T-helper 17 cell (primary cell): Measurements from ENCODE around the gene LSAMP. TPM values are rescaled to one million over a fixed set of nuclear protein-coding genes. Genes with fewer than 3 reads are reported as not detected.
"Not testable (repeated sequence)": the region's sequence is repeated elsewhere in the genome, so short reads cannot be mapped to it uniquely, and the experiment has no call there.

Source experiments
- ATAC-seq: fragments of 150-1000 bp; cut with Tn5 transposase; 2 replicates; pipeline ENCODE4 v1.10.0; 2021; ENCODE audit warnings: mild to moderate bottlenecking, moderate library complexity
- DNase-seq, 3 donors: peaks; one replicate each; pipeline versions ENCODE4 v3.0.0 to v3.0.0-alpha.2; 2020 to 2021
- H3K9me3 ChIP-seq: one replicate; pipeline ENCODE4 v1.7.0; 2013; ENCODE audit warnings: low read length, mild to moderate bottlenecking; ENCODE audit not compliant: control insufficient read depth, poor library complexity, severe bottlenecking
- H3K27ac Mint-ChIP-seq: one replicate; pipeline ENCODE4 v1.8.0; 2022; ENCODE audit warnings: mild to moderate bottlenecking, moderate library complexity, mixed read lengths
- H3K27me3 Mint-ChIP-seq: one replicate; pipeline ENCODE4 v1.8.0; 2022; ENCODE audit warnings: mixed read lengths
- H3K36me3 Mint-ChIP-seq: one replicate; pipeline ENCODE4 v1.8.0; 2022; ENCODE audit warnings: low read depth, mixed read lengths
- H3K4me1 Mint-ChIP-seq: one replicate; pipeline ENCODE4 v1.8.0; 2022; ENCODE audit warnings: mild to moderate bottlenecking, mixed read lengths
- H3K4me3 Mint-ChIP-seq: one replicate; pipeline ENCODE4 v1.8.0; 2022; ENCODE audit warnings: mild to moderate bottlenecking, moderate library complexity, mixed read lengths
- total RNA-seq, 4 donors: library from RNA in 2 of 4; stranded (reverse) in 2 of 4; gene quantifications; one replicate each; pipeline ENCODE4 v1.2.3 and lab custom pipeline; 2022 to 2026

The LSAMP gene
- total RNA-seq, 2 donors from 2014 or later, result not detected

GRCh38 chr3:115789481-115789880 is 655.8 kb downstream of the LSAMP start:
- DNase-seq, result no peak
- no peak for ATAC-seq
- no peak overlapping the region for H3K27ac Mint-ChIP-seq
- H3K36me3 Mint-ChIP-seq, result no peaks in the 10 kb centered on the region
- peaks cover 33% of the 10 kb centered on the region for H3K4me1 Mint-ChIP-seq
- no peak overlapping the region for H3K4me3 Mint-ChIP-seq
- no peaks in the 10 kb centered on the region for H3K27me3 Mint-ChIP-seq
- H3K9me3 ChIP-seq, result no peaks in the 10 kb centered on the region

- no peaks in the 10 kb centered on the region for H3K9me3 ChIP-seq
- peaks cover 35% of the 10 kb centered on the region for H3K4me1 Mint-ChIP-seq
- H3K36me3 Mint-ChIP-seq, result no peaks in the 10 kb centered on the region
- no peak overlapping the region for H3K4me3 Mint-ChIP-seq
- H3K27ac Mint-ChIP-seq, result peak overlapping the region; percentile 32
- ATAC-seq (no peak), DNase-seq (no peak)
- H3K27me3 Mint-ChIP-seq, result no peaks in the 10 kb centered on the region
These were observed 656.3 kb downstream of the LSAMP start for GRCh38 chr3:115788921-115789470.

- ATAC-seq, result no peak
- H3K27me3 Mint-ChIP-seq, result no peaks in the 10 kb centered on the region
- DNase-seq, result no peak
- H3K4me3 Mint-ChIP-seq, result no peak overlapping the region
- peaks cover 27% of the 10 kb centered on the region for H3K4me1 Mint-ChIP-seq
- H3K27ac Mint-ChIP-seq, result no peak overlapping the region
- H3K36me3 Mint-ChIP-seq, result no peaks in the 10 kb centered on the region
- no peaks in the 10 kb centered on the region for H3K9me3 ChIP-seq
These were observed 657.5 kb downstream of the LSAMP start for GRCh38 chr3:115787818-115788217.

- no peaks in the 10 kb centered on the region for H3K36me3 Mint-ChIP-seq
- H3K27ac Mint-ChIP-seq, result peak overlapping the region; percentile 91
- no peaks in the 10 kb centered on the region for H3K27me3 Mint-ChIP-seq
These were observed 659.5 kb downstream of the LSAMP start for GRCh38 chr3:115785782-115786181.

GRCh38 chr3:115784739-115785536 is 660.3 kb downstream of the LSAMP start:
- Mint-ChIP-seq H3K27me3 (no peaks in the 10 kb centered on the region), H3K36me3 (no peaks in the 10 kb centered on the region)
- DNase-seq, result no peak

More at GRCh38 chr3:115785782-115786181, 659.5 kb downstream of the LSAMP start:
- H3K4me3 Mint-ChIP-seq, result no peak overlapping the region
- H3K4me1 Mint-ChIP-seq, result peaks cover 18% of the 10 kb centered on the region
- no peak for ATAC-seq
- H3K9me3 ChIP-seq, result no peaks in the 10 kb centered on the region
- no peak for DNase-seq

GRCh38 chr3:115783938-115784738 is 661.1 kb downstream of the LSAMP start:
- H3K4me1 Mint-ChIP-seq, result peaks cover 17% of the 10 kb centered on the region
- H3K27me3 Mint-ChIP-seq, result no peaks in the 10 kb centered on the region
- H3K36me3 Mint-ChIP-seq, result no peaks in the 10 kb centered on the region
- peak; percentile 89 for ATAC-seq
- H3K4me3 Mint-ChIP-seq, result peak overlapping the region; percentile 95
- no peaks in the 10 kb centered on the region for H3K9me3 ChIP-seq
- H3K27ac Mint-ChIP-seq, result peak overlapping the region; percentile 91
- peak; percentile 81 to 89 (median 86) for DNase-seq

More at GRCh38 chr3:115784739-115785536, 660.3 kb downstream of the LSAMP start:
- Mint-ChIP-seq H3K4me3 (peak overlapping the region; percentile 95), H3K27ac (peak overlapping the region; percentile 91), H3K4me1 (peaks cover 17% of the 10 kb centered on the region)
- no peak for ATAC-seq
- H3K9me3 ChIP-seq, result no peaks in the 10 kb centered on the region

- H3K4me1 Mint-ChIP-seq, result peaks cover 17% of the 10 kb centered on the region
- H3K27ac Mint-ChIP-seq, result peak overlapping the region; percentile 91
- H3K4me3 Mint-ChIP-seq, result peak overlapping the region; percentile 95
- not testable (repeated sequence) for H3K9me3 ChIP-seq, H3K36me3 Mint-ChIP-seq, H3K27me3 Mint-ChIP-seq, ATAC-seq, DNase-seq
These were observed 661.9 kb downstream of the LSAMP start for GRCh38 chr3:115783426-115783825.

GRCh38 chr3:115779011-115779410 is 666.3 kb downstream of the LSAMP start:
- ATAC-seq (no peak), DNase-seq (no peak)
- Mint-ChIP-seq H3K36me3 (no peaks in the 10 kb centered on the region), H3K27me3 (peaks cover 11% of the 10 kb centered on the region), H3K27ac (no peak overlapping the region), H3K4me3 (no peak overlapping the region), H3K4me1 (peaks cover 5% of the 10 kb centered on the region)
- no peaks in the 10 kb centered on the region for H3K9me3 ChIP-seq

GRCh38 chr3:115772951-115773350 is 672.3 kb downstream of the LSAMP start:
- Mint-ChIP-seq H3K4me1 (peaks cover 5% of the 10 kb centered on the region), H3K27me3 (peaks cover 28% of the 10 kb centered on the region), H3K27ac (no peak overlapping the region), H3K36me3 (no peaks in the 10 kb centered on the region), H3K4me3 (no peak overlapping the region)
- ATAC-seq (no peak), DNase-seq (no peak)
- H3K9me3 ChIP-seq, result no peaks in the 10 kb centered on the region

- no peak overlapping the region for H3K4me3 Mint-ChIP-seq
- H3K27ac Mint-ChIP-seq, result no peak overlapping the region
- no peaks in the 10 kb centered on the region for H3K36me3 Mint-ChIP-seq
- ATAC-seq (no peak), DNase-seq (no peak)
- H3K4me1 Mint-ChIP-seq, result peaks cover 5% of the 10 kb centered on the region
- H3K27me3 Mint-ChIP-seq, result peaks cover 39% of the 10 kb centered on the region
- no peaks in the 10 kb centered on the region for H3K9me3 ChIP-seq
These were observed 676.6 kb downstream of the LSAMP start for GRCh38 chr3:115768661-115769060.

GRCh38 chr3:115766587-115767482 is 678.5 kb downstream of the LSAMP start:
- DNase-seq, result no peak
- no peak for ATAC-seq
- Mint-ChIP-seq H3K4me3 (no peak overlapping the region), H3K27ac (no peak overlapping the region), H3K27me3 (peaks cover 31% of the 10 kb centered on the region), H3K36me3 (no peaks in the 10 kb centered on the region), H3K4me1 (peaks cover 5% of the 10 kb centered on the region)
- H3K9me3 ChIP-seq, result no peaks in the 10 kb centered on the region

- DNase-seq, result no peak
- H3K9me3 ChIP-seq, result no peaks in the 10 kb centered on the region
- Mint-ChIP-seq H3K4me1 (no peaks in the 10 kb centered on the region), H3K27ac (no peak overlapping the region), H3K27me3 (peaks cover 25% of the 10 kb centered on the region), H3K4me3 (no peak overlapping the region), H3K36me3 (no peaks in the 10 kb centered on the region)
- no peak for ATAC-seq
These were observed 683.4 kb downstream of the LSAMP start for GRCh38 chr3:115761927-115762305.
